Testis (tissue), 3 donors: ENCODE results near the gene RUNX1. TPM values are rescaled to one million over a fixed set of nuclear protein-coding genes. Genes with fewer than 3 reads are reported as not detected.

Experiments
- DNase-seq: peaks from one replicate; pipeline ENCODE4 v3.0.0-alpha.2; 2019
- H3K27ac ChIP-seq, 2 donors: fragments of 200-600 bp; sonication (generic); one replicate each; pipeline ENCODE4 v1.5.1; 2019
- H3K27me3 ChIP-seq: fragments of 200-600 bp; sonication (generic); one replicate; pipeline ENCODE4 v1.5.1; 2019
- H3K36me3 ChIP-seq: fragments of 200-600 bp; sonication (generic); one replicate; pipeline ENCODE4 v1.5.1; 2017; ENCODE audit warnings: low read depth; ENCODE audit errors: missing control alignments
- H3K4me1 ChIP-seq: fragments of 200-600 bp; sonication (generic); one replicate; pipeline ENCODE4 v1.5.1; 2019
- H3K4me3 ChIP-seq, 2 donors: fragments of 200-600 bp; sonication (generic); one replicate each; pipeline ENCODE4 v1.5.1; 2017 to 2019
- H3K9me3 ChIP-seq: fragments of 200-600 bp; sonication (generic); one replicate; pipeline ENCODE4 v1.5.1; 2017
- POLR2A ChIP-seq: fragments of 450-650 bp; IDR thresholded peaks from one replicate; pipeline ENCODE4 v1.6.1; 2017; ENCODE audit warnings: antibody characterized with exemption, mild to moderate bottlenecking, moderate library complexity
- WGBS, 2 donors: methylation state at CpG; one replicate each; pipeline ENCODE4 v1.1.5; 2018; 5-methylcytosine and 5-hydroxymethylcytosine counted together
- intact Hi-C: fragments of 100-400 bp; cut with DNase I; formaldehyde crosslinking; loops from one replicate; pipeline ENCODE4 v1.15.1; 2023; ENCODE audit warnings: low total_unique reads
- polyA plus RNA-seq: library from polyadenylated mRNA; stranded (reverse); fragments of 350-450 nt; fragmentation: Illumina TruSeq; extraction: RNeasy Lipid Tissue Mini Kit (QIAGEN cat#74804); gene quantifications from one replicate; pipeline ENCODE4 v1.2.3, GENCODE V29; 2014; ENCODE audit warnings: low read depth, low replicate concordance; ENCODE audit not compliant: insufficient read depth
- total RNA-seq, 2 donors: library from RNA; depleted of rRNA; stranded (reverse); fragments of >200 nt; gene quantifications; one replicate each; pipeline ENCODE4 v1.2.3, GENCODE V29; 2016
- TF ChIP-seq, protein P1 (sequence below), 3 experiments: fragments of 450-650 bp in 2 of 3; fragments of 200-600 bp in 1 of 3; sonication (generic) in 1 of 3; IDR thresholded peaks; one replicate each; pipeline ENCODE4 v1.5.1; 2016 to 2019; ENCODE audit warnings: antibody characterized with exemption in 3 of 3, mild to moderate bottlenecking in 2 of 3, moderate library complexity in 1 of 3

RUNX1 gene
- total and polyA plus RNA-seq, 3 donors from 2014 or later: 11.1 to 28.7 (median 24.3) TPM

DNA sequence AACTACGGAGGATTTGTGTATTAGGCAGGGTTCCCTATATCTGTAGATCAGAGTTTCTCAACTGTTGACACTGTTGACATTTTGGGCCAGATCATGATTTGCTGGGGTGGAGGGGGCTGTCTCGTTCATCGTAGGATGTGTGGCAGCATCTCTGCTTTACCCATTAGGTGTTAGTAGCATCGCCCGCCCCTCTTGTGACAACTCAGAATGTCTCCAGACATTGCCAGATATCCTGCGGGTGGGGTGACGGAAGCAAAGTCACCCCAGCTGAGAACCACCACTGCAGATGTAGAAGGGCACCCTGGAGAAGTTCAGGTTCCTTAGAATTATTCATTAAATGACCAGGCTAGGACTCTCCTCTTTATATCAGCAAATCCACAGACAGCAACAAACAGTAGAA is 254.4 kb downstream of the RUNX1 start:
- TF ChIP-seq POLR2A: no peak
- TF ChIP-seq, protein P1, sequence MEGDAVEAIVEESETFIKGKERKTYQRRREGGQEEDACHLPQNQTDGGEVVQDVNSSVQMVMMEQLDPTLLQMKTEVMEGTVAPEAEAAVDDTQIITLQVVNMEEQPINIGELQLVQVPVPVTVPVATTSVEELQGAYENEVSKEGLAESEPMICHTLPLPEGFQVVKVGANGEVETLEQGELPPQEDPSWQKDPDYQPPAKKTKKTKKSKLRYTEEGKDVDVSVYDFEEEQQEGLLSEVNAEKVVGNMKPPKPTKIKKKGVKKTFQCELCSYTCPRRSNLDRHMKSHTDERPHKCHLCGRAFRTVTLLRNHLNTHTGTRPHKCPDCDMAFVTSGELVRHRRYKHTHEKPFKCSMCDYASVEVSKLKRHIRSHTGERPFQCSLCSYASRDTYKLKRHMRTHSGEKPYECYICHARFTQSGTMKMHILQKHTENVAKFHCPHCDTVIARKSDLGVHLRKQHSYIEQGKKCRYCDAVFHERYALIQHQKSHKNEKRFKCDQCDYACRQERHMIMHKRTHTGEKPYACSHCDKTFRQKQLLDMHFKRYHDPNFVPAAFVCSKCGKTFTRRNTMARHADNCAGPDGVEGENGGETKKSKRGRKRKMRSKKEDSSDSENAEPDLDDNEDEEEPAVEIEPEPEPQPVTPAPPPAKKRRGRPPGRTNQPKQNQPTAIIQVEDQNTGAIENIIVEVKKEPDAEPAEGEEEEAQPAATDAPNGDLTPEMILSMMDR (IDR thresholded peaks at IDR 0.05): no peak
- H3K36me3 ChIP-seq: no peaks in the 10 kb centered on the region
- no peak for DNase-seq
- intact Hi-C loops: no loop called here
- no peaks in the 10 kb centered on the region for H3K9me3 ChIP-seq
- no peak overlapping the region for H3K4me3 ChIP-seq
- no peaks in the 10 kb centered on the region for H3K4me1 ChIP-seq
- no peaks in the 10 kb centered on the region for H3K27me3 ChIP-seq
- H3K27ac ChIP-seq: peak overlapping the region in 1 of 2 donors; percentile 2
- WGBS, 2 donors: 92 to 95% methylated on average over 7 of the region's 7 CpGs

DNA sequence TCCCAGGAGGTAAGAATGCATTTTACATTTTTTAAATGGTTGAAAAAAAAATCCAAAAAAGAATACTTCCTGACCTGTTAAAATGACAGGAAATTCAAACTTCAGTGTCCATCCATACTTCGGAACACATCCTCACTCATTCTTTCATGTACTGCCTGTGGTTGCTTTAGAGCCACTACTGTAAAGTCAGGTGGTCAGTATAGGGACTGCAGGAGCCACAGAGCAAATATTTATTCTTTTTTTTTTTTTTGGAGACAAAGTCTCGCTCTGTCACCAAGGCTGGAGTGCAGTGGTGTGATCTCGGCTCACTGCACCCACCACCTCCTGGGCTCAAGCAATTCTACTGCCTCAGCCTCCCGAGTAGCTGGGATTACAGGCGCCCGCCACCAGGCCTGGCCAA is 255.6 kb downstream of the RUNX1 start:
- DNase-seq: no peak
- intact Hi-C loops: no loop called here
- Histone ChIP-seq H3K4me1 (no peaks in the 10 kb centered on the region), H3K4me3 (no peak overlapping the region), H3K27me3 (no peaks in the 10 kb centered on the region), H3K27ac (no peak overlapping the region), H3K9me3 (no peaks in the 10 kb centered on the region), H3K36me3 (no peaks in the 10 kb centered on the region)
- TF ChIP-seq, protein P1 (IDR thresholded peaks at IDR 0.05): no peak
- no peak for TF ChIP-seq POLR2A
- 93 to 94% methylated on average over 6 of the region's 6 CpGs for WGBS, 2 donors

DNA sequence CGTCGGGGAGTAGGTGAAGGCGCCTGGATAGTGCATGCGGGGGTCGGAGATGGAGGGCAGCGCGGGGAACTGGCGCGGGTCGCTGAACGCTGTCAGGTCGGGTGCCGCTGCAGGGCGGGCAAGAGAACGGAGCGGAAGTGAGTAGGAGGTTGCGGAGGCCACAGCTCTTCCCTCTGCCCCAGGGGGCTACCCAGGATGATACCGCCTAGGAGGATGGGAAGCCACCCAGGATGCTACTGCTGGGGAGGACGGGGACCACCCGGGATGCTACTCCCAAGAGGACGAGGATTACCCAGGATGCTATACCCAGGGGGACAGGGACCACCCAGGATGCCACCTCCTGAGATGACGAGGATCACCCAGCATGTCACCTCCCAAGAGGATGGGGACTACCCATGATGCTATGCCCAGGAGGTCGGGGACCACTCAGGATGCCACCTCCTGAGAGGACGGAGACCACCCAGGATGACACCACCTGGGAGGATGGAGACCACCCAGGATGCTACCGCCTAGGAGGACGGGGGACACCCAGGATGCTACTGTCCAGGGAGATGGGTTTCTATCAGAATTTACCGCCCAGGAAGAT is 256.5 kb downstream of the RUNX1 start:
- intact Hi-C loops: no loop called here
- DNase-seq: no peak
- TF ChIP-seq, protein P1 (IDR thresholded peaks at IDR 0.05): no peak
- no peak for TF ChIP-seq POLR2A
- Histone ChIP-seq H3K4me1 (no peaks in the 10 kb centered on the region), H3K27me3 (no peaks in the 10 kb centered on the region), H3K36me3 (no peaks in the 10 kb centered on the region), H3K9me3 (no peaks in the 10 kb centered on the region), H3K27ac (no peak overlapping the region), H3K4me3 (peak overlapping the region; percentile 43 to 47)
- 72 to 87% methylated on average over 23 to 27 of the region's 27 CpGs for WGBS, 2 donors

DNA sequence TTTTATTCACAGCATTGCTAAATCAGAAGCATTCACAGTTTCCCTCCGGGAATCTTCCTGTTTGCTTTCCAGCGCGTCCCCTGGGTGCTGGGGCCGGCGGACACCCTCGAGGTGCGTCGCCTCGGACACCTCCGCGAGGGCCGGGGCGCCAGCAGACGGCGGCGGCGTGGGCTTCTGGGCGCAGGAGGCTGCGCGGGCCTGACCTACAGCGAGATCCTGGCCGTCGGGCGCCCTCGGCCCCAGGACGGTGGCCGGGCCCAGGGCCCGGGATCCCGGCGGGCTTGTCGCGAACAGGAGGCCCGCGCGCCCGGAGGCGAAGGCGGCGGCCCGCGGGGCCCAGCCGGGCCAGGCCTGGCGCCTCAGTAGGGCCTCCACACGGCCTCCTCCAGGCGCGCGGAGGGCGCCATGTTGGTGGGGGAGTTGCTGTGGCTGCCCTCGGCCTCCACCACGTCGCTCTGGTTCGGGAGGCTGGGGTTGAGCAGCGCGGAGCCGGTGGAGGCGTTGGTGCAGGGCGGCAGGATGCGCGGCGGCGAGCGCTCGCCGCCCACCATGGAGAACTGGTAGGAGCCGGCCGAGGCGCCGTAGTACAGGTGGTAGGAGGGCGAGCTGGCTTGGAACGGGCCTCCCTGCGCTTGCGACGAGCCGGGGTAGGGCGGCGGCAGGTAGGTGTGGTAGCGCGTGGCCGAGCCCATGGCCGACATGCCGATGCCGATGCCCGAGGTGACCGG is 257.2 kb downstream of the RUNX1 start:
- H3K9me3 ChIP-seq: no peaks in the 10 kb centered on the region
- H3K4me1 ChIP-seq: no peaks in the 10 kb centered on the region
- no peak for TF ChIP-seq POLR2A
- TF ChIP-seq, protein P1 (IDR thresholded peaks at IDR 0.05): no peak
- intact Hi-C loops: no loop called here
- peak overlapping the region; percentile 43 to 47 for H3K4me3 ChIP-seq
- H3K36me3 ChIP-seq: no peaks in the 10 kb centered on the region
- no peak overlapping the region for H3K27ac ChIP-seq
- whole genome bisulfite sequencing, 2 donors: 82 to 85% methylated on average over 48 to 76 of the region's 84 CpGs
- no peaks in the 10 kb centered on the region for H3K27me3 ChIP-seq
- peak; percentile 38 for DNase-seq
